ENCODE data around the gene TTLL5. TPM values are rescaled to one million over a fixed set of nuclear protein-coding genes. Genes with fewer than 3 reads are reported as not detected.

Gene TTLL5
- total and polyA plus RNA-seq, 10 of the 15 experiments (the other 5 are each of a cell fraction or from before 2014, with no cell fraction given): 3.2 to 25.9 (median 13.8) TPM

DNA sequence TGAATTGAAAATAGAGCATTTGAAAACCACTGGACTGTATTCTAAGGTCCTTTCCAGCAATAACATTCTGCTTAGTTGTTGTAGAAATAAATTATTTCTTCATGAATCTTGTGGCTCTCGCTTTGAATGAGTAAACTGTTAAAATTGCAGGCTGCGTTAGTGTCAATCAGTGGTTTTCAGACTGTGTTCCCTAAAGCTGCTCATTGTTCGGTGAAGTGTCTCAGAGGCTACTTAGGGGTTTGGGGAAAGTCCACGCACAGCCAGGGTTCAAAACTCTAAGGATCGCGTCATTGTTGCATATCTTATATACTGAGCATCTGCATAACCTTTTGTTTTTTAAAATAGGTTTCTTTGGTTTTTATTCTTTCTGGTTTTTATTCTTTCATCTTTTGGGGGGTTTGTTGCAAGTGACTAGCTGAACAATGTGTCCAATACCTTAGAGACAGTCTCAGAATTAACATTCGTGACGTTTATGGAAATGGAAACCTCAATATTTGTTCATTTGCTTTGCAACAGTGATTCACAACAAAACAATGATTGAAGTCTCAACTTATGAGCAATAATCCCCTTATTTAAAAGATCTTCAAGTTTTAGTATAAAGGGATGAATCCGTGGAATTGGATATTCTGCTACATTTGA, 108.1 kb downstream of the TTLL5 start:
- ChIA-PET CTCF (interaction anchor here (1.1 to 1.7 kb wide), 3 partner anchors 22 to 96 kb away, joined by 3 to 6 read pairs (median 3); no protein-coding TSS in a partner anchor), SMC1A (ENCODE audit: uncharacterized antibody, unreplicated experiment) (interaction anchor here (0.6 to 4.6 kb wide), 3 partner anchors 12 to 247 kb away, joined by 3 to 14 read pairs (median 4); no protein-coding TSS in a partner anchor), RAD21 (ENCODE audit: unreplicated experiment) (interaction anchor here (0.9 to 1.7 kb wide), 3 partner anchors 19 to 60 kb away, joined by 3 to 5 read pairs (median 4); no protein-coding TSS in a partner anchor), POLR2A (interaction anchor here (1.3 kb wide), 1 partner anchor 109 kb away, joined by 3 read pairs; no protein-coding TSS in a partner anchor)
- H3K36me3 ChIP-seq (ENCODE audit: control insufficient read depth in 2 of 2, insufficient read depth in 2 of 2, low read length in 1 of 2): peaks cover 1 to 11% of the 10 kb centered on the region in 2 experiments
- H3K9ac ChIP-seq (ENCODE audit: control insufficient read depth, insufficient read depth, low read length): no peak overlapping the region
- peak; percentile 19 for DNase-seq (ENCODE audit: low read depth, low spot score)
- H3K79me2 ChIP-seq (ENCODE audit: control insufficient read depth, insufficient read depth, low read length): no peaks in the 10 kb centered on the region
- no TSS peak for BruUV-seq (replicated peaks)
- 28% methylated on average over 9 of the region's 9 CpGs for WGBS (ENCODE audit: insufficient coverage, insufficient replicate concordance, low lambda C conversion rate, missing lambda C conversion rate)
- no peak for FAIRE-seq
- no peak overlapping the region for H3K27ac ChIP-seq (ENCODE audit: control insufficient read depth, insufficient read depth)
- H2AFZ ChIP-seq (ENCODE audit: control insufficient read depth, low read depth, low read length): no peak overlapping the region
- no peak overlapping the region for H3K4me3 ChIP-seq
- in situ Hi-C loops (cut with MboI): no loop called here
- no peaks in the 10 kb centered on the region for H4K20me1 ChIP-seq (ENCODE audit: control insufficient read depth, insufficient read depth)
- H3K27me3 ChIP-seq (replicated peaks in 1 of 2; ENCODE audit: control insufficient read depth in 2 of 2, insufficient read depth in 2 of 2, low read length in 1 of 2): no peaks in the 10 kb centered on the region
- H3K4me2 ChIP-seq (ENCODE audit: control insufficient read depth, insufficient read depth): no peak overlapping the region
- H3K9me3 ChIP-seq (replicated peaks; ENCODE audit: control insufficient read depth, insufficient read depth, low read length): no peaks in the 10 kb centered on the region
- no peaks in the 10 kb centered on the region for H3K4me1 ChIP-seq (ENCODE audit: control insufficient read depth, insufficient read depth, low read length)
- intact Hi-C loops (cut with micrococcal nuclease; ENCODE audit: unreplicated experiment): no loop called here
- ATAC-seq: peak; percentile 93
- TF ChIP-seq GATAD2B (conservative IDR thresholded peaks at IDR 0.05; ENCODE audit: low read depth) (no peak), RCOR1 (conservative IDR thresholded peaks at IDR 0.05; ENCODE audit: low read depth, low read length) (no peak), MTA2 (IDR thresholded peaks at IDR 0.05; ENCODE audit: low read depth) (peak; percentile 86), TCF12 (IDR thresholded peaks at IDR 0.05; ENCODE audit: low read depth, low read length) (no peak), TBL1XR1 (IDR thresholded peaks at IDR 0.05; ENCODE audit: low read depth, low read length) (peak; percentile 24; the same call in 1 of the 2 replicates), STAT1 (conservative IDR thresholded peaks at IDR 0.05) (no peak), SREBF1 (IDR thresholded peaks at IDR 0.05; ENCODE audit: low read length) (no peak), ZNF274 (IDR thresholded peaks at IDR 0.05; ENCODE audit: insufficient read depth, insufficient read length) (no peak), BHLHE40 (IDR thresholded peaks at IDR 0.05; ENCODE audit: borderline replicate concordance in 1 of 2, low read depth in 2 of 2, low read length in 1 of 2) (no peak; a peak in 1 of 4 replicates), ETV6 (conservative IDR thresholded peaks at IDR 0.05 in 1 of 2, IDR thresholded peaks at IDR 0.05 in 1 of 2; ENCODE audit: borderline replicate concordance in 1 of 2, low read depth in 1 of 2) (no peak), SRF (IDR thresholded peaks at IDR 0.05; ENCODE audit: low read depth in 2 of 2, low read length in 2 of 2) (no peak), MEF2B (IDR thresholded peaks at IDR 0.05; ENCODE audit: partially characterized antibody, poor library complexity, severe bottlenecking) (peak; percentile 69), TCF7 (IDR thresholded peaks at IDR 0.05; ENCODE audit: borderline replicate concordance) (0 out of 2 replicates have a peak, but pooled peaks have one; percentile 18), IKZF2 (IDR thresholded peaks at IDR 0.05) (peak; percentile 11 to 30; a peak in 1 of 4 replicates), POU2F2 (IDR thresholded peaks at IDR 0.05; ENCODE audit: borderline replicate concordance, low read depth, low read length) (no peak), CBFB (IDR thresholded peaks at IDR 0.05; ENCODE audit: low read depth) (no peak)
- TF ChIP-seq, protein P1, sequence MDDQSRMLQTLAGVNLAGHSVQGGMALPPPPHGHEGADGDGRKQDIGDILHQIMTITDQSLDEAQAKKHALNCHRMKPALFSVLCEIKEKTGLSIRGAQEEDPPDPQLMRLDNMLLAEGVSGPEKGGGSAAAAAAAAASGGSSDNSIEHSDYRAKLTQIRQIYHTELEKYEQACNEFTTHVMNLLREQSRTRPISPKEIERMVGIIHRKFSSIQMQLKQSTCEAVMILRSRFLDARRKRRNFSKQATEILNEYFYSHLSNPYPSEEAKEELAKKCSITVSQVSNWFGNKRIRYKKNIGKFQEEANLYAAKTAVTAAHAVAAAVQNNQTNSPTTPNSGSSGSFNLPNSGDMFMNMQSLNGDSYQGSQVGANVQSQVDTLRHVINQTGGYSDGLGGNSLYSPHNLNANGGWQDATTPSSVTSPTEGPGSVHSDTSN (IDR thresholded peaks at IDR 0.05; ENCODE audit: insufficient replicate concordance, low read depth, low read length): peak; percentile 32
- TF ChIP-seq, protein P2, sequence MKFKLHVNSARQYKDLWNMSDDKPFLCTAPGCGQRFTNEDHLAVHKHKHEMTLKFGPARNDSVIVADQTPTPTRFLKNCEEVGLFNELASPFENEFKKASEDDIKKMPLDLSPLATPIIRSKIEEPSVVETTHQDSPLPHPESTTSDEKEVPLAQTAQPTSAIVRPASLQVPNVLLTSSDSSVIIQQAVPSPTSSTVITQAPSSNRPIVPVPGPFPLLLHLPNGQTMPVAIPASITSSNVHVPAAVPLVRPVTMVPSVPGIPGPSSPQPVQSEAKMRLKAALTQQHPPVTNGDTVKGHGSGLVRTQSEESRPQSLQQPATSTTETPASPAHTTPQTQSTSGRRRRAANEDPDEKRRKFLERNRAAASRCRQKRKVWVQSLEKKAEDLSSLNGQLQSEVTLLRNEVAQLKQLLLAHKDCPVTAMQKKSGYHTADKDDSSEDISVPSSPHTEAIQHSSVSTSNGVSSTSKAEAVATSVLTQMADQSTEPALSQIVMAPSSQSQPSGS (IDR thresholded peaks at IDR 0.05; ENCODE audit: low read length): no peak
- TF ChIP-seq, protein P3, sequence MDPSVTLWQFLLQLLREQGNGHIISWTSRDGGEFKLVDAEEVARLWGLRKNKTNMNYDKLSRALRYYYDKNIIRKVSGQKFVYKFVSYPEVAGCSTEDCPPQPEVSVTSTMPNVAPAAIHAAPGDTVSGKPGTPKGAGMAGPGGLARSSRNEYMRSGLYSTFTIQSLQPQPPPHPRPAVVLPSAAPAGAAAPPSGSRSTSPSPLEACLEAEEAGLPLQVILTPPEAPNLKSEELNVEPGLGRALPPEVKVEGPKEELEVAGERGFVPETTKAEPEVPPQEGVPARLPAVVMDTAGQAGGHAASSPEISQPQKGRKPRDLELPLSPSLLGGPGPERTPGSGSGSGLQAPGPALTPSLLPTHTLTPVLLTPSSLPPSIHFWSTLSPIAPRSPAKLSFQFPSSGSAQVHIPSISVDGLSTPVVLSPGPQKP (IDR thresholded peaks at IDR 0.05; ENCODE audit: low read depth, low read length): no peak
- TF ChIP-seq, protein P4, sequence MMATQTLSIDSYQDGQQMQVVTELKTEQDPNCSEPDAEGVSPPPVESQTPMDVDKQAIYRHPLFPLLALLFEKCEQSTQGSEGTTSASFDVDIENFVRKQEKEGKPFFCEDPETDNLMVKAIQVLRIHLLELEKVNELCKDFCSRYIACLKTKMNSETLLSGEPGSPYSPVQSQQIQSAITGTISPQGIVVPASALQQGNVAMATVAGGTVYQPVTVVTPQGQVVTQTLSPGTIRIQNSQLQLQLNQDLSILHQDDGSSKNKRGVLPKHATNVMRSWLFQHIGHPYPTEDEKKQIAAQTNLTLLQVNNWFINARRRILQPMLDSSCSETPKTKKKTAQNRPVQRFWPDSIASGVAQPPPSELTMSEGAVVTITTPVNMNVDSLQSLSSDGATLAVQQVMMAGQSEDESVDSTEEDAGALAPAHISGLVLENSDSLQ (IDR thresholded peaks at IDR 0.05): peak; percentile 90
